ENCODE data around the gene TMEM131.
"Not testable (repeated sequence)": the region's sequence is repeated elsewhere in the genome, so short reads cannot be mapped to it uniquely, and the experiment has no call there.

The TMEM131 gene

GRCh38 chr2:97868986-97869721 is 126.6 kb downstream of the TMEM131 start:
- Histone ChIP-seq H3K27me3 (ENCODE audit: control insufficient read depth, insufficient read depth, low read length) (no peaks in the 10 kb centered on the region), H3K4me3 (ENCODE audit: low read length) (no peak overlapping the region), H3K36me3 (ENCODE audit: control insufficient read depth, insufficient read depth, low read length) (0 out of 2 replicates have a peak, but pooled peaks cover 2% of the 10 kb centered on the region), H3K27ac (ENCODE audit: low read length) (no peak overlapping the region), H3K4me1 (ENCODE audit: control insufficient read depth, insufficient read depth, low read length) (no peaks in the 10 kb centered on the region), H3K9me3 (ENCODE audit: control insufficient read depth, insufficient read depth, low read length) (no peaks in the 10 kb centered on the region)
- no peak for DNase-seq (ENCODE audit: low read depth, low spot score)
- no CpG with 5 or more reads among the region's 5 CpGs for WGBS (ENCODE audit: insufficient coverage, insufficient read length)

GRCh38 chr2:97863829-97864228 is 131.9 kb downstream of the TMEM131 start:
- Histone ChIP-seq H3K4me1 (ENCODE audit: control insufficient read depth, insufficient read depth, low read length) (no peaks in the 10 kb centered on the region), H3K4me3 (ENCODE audit: low read length) (no peak overlapping the region), H3K27me3 (ENCODE audit: control insufficient read depth, insufficient read depth, low read length) (no peaks in the 10 kb centered on the region), H3K9me3 (ENCODE audit: control insufficient read depth, insufficient read depth, low read length) (no peaks in the 10 kb centered on the region), H3K27ac (ENCODE audit: low read length) (no peak overlapping the region), H3K36me3 (ENCODE audit: control insufficient read depth, insufficient read depth, low read length) (no peaks in the 10 kb centered on the region)
- no CpG with 5 or more reads among the region's 3 CpGs for WGBS (ENCODE audit: insufficient coverage, insufficient read length)
- no peak for DNase-seq (ENCODE audit: low read depth, low spot score)

GRCh38 chr2:97861177-97861576 is 134.6 kb downstream of the TMEM131 start:
- Histone ChIP-seq H3K9me3 (ENCODE audit: control insufficient read depth, insufficient read depth, low read length) (no peaks in the 10 kb centered on the region), H3K27ac (ENCODE audit: low read length) (no peak overlapping the region), H3K27me3 (ENCODE audit: control insufficient read depth, insufficient read depth, low read length) (no peaks in the 10 kb centered on the region), H3K4me1 (ENCODE audit: control insufficient read depth, insufficient read depth, low read length) (no peaks in the 10 kb centered on the region), H3K36me3 (ENCODE audit: control insufficient read depth, insufficient read depth, low read length) (no peaks in the 10 kb centered on the region), H3K4me3 (ENCODE audit: low read length) (no peak overlapping the region)
- no CpG with 5 or more reads among the region's 2 CpGs for WGBS (ENCODE audit: insufficient coverage, insufficient read length)
- DNase-seq (ENCODE audit: low read depth, low spot score): no peak

- no peaks in the 10 kb centered on the region for H3K27me3 ChIP-seq (ENCODE audit: control insufficient read depth, insufficient read depth, low read length)
- no peak for DNase-seq (ENCODE audit: low read depth, low spot score)
- no CpG with 5 or more reads among the region's 3 CpGs for WGBS (ENCODE audit: insufficient coverage, insufficient read length)
- H3K27ac ChIP-seq (ENCODE audit: low read length): no peak overlapping the region
- H3K4me3 ChIP-seq (ENCODE audit: low read length): no peak overlapping the region
- H3K9me3 ChIP-seq (ENCODE audit: control insufficient read depth, insufficient read depth, low read length): no peaks in the 10 kb centered on the region
- H3K36me3 ChIP-seq (ENCODE audit: control insufficient read depth, insufficient read depth, low read length): no peaks in the 10 kb centered on the region
- no peaks in the 10 kb centered on the region for H3K4me1 ChIP-seq (ENCODE audit: control insufficient read depth, insufficient read depth, low read length)
These were observed 137.3 kb downstream of the TMEM131 start for GRCh38 chr2:97858442-97858841.

- no peak for DNase-seq (ENCODE audit: low read depth, low spot score)
- H3K27ac ChIP-seq (ENCODE audit: low read length): no peak overlapping the region
- no peaks in the 10 kb centered on the region for H3K36me3 ChIP-seq (ENCODE audit: control insufficient read depth, insufficient read depth, low read length)
- no peaks in the 10 kb centered on the region for H3K4me1 ChIP-seq (ENCODE audit: control insufficient read depth, insufficient read depth, low read length)
- no peak overlapping the region for H3K4me3 ChIP-seq (ENCODE audit: low read length)
- H3K9me3 ChIP-seq (ENCODE audit: control insufficient read depth, insufficient read depth, low read length): no peaks in the 10 kb centered on the region
- no peaks in the 10 kb centered on the region for H3K27me3 ChIP-seq (ENCODE audit: control insufficient read depth, insufficient read depth, low read length)
- no CpG with 5 or more reads among the region's 2 CpGs for WGBS (ENCODE audit: insufficient coverage, insufficient read length)
These were observed 138.2 kb downstream of the TMEM131 start for GRCh38 chr2:97857553-97857952.

GRCh38 chr2:97853057-97853456 is 142.7 kb downstream of the TMEM131 start:
- no CpG with 5 or more reads among the region's 4 CpGs for WGBS (ENCODE audit: insufficient coverage, insufficient read length)
- H3K9me3 ChIP-seq (ENCODE audit: control insufficient read depth, insufficient read depth, low read length); H3K4me1 ChIP-seq (ENCODE audit: control insufficient read depth, insufficient read depth, low read length); H3K27me3 ChIP-seq (ENCODE audit: control insufficient read depth, insufficient read depth, low read length); DNase-seq (ENCODE audit: low read depth, low spot score); H3K36me3 ChIP-seq (ENCODE audit: control insufficient read depth, insufficient read depth, low read length); H3K27ac ChIP-seq (ENCODE audit: low read length); H3K4me3 ChIP-seq (ENCODE audit: low read length): not testable (repeated sequence)

GRCh38 chr2:97851172-97851571 is 144.6 kb downstream of the TMEM131 start:
- Histone ChIP-seq H3K27me3 (ENCODE audit: control insufficient read depth, insufficient read depth, low read length) (no peaks in the 10 kb centered on the region), H3K27ac (ENCODE audit: low read length) (no peak overlapping the region), H3K4me3 (ENCODE audit: low read length) (no peak overlapping the region), H3K9me3 (ENCODE audit: control insufficient read depth, insufficient read depth, low read length) (no peaks in the 10 kb centered on the region), H3K4me1 (ENCODE audit: control insufficient read depth, insufficient read depth, low read length) (no peaks in the 10 kb centered on the region), H3K36me3 (ENCODE audit: control insufficient read depth, insufficient read depth, low read length) (no peaks in the 10 kb centered on the region)
- DNase-seq (ENCODE audit: low read depth, low spot score): no peak
- WGBS (ENCODE audit: insufficient coverage, insufficient read length): no CpG with 5 or more reads among the region's 5 CpGs

GRCh38 chr2:97849881-97850528 is 145.7 kb downstream of the TMEM131 start:
- no CpG with 5 or more reads among the region's 3 CpGs for WGBS (ENCODE audit: insufficient coverage, insufficient read length)
- Histone ChIP-seq H3K27me3 (ENCODE audit: control insufficient read depth, insufficient read depth, low read length) (no peaks in the 10 kb centered on the region), H3K4me3 (ENCODE audit: low read length) (no peak overlapping the region), H3K36me3 (ENCODE audit: control insufficient read depth, insufficient read depth, low read length) (no peaks in the 10 kb centered on the region), H3K27ac (ENCODE audit: low read length) (no peak overlapping the region), H3K4me1 (ENCODE audit: control insufficient read depth, insufficient read depth, low read length) (no peaks in the 10 kb centered on the region), H3K9me3 (ENCODE audit: control insufficient read depth, insufficient read depth, low read length) (no peaks in the 10 kb centered on the region)
- no peak for DNase-seq (ENCODE audit: low read depth, low spot score)

- Histone ChIP-seq H3K36me3 (ENCODE audit: control insufficient read depth, insufficient read depth, low read length) (no peaks in the 10 kb centered on the region), H3K4me3 (ENCODE audit: low read length) (no peak overlapping the region), H3K27me3 (ENCODE audit: control insufficient read depth, insufficient read depth, low read length) (no peaks in the 10 kb centered on the region), H3K27ac (ENCODE audit: low read length) (no peak overlapping the region), H3K9me3 (ENCODE audit: control insufficient read depth, insufficient read depth, low read length) (no peaks in the 10 kb centered on the region), H3K4me1 (ENCODE audit: control insufficient read depth, insufficient read depth, low read length) (no peaks in the 10 kb centered on the region)
- no peak for DNase-seq (ENCODE audit: low read depth, low spot score)
- WGBS (ENCODE audit: insufficient coverage, insufficient read length): no CpG with 5 or more reads among the region's 1 CpG
These were observed 147.4 kb downstream of the TMEM131 start for GRCh38 chr2:97848306-97848705.

GRCh38 chr2:97846716-97847115 is 149.0 kb downstream of the TMEM131 start:
- H3K36me3 ChIP-seq (ENCODE audit: control insufficient read depth, insufficient read depth, low read length); DNase-seq (ENCODE audit: low read depth, low spot score); H3K27me3 ChIP-seq (ENCODE audit: control insufficient read depth, insufficient read depth, low read length); H3K27ac ChIP-seq (ENCODE audit: low read length); H3K4me1 ChIP-seq (ENCODE audit: control insufficient read depth, insufficient read depth, low read length); H3K4me3 ChIP-seq (ENCODE audit: low read length); H3K9me3 ChIP-seq (ENCODE audit: control insufficient read depth, insufficient read depth, low read length): not testable (repeated sequence)
- WGBS (ENCODE audit: insufficient coverage, insufficient read length): no CpG with 5 or more reads among the region's 12 CpGs

GRCh38 chr2:97845818-97846217 is 149.9 kb downstream of the TMEM131 start:
- Histone ChIP-seq H3K4me1 (ENCODE audit: control insufficient read depth, insufficient read depth, low read length) (no peaks in the 10 kb centered on the region), H3K9me3 (ENCODE audit: control insufficient read depth, insufficient read depth, low read length) (no peaks in the 10 kb centered on the region), H3K36me3 (ENCODE audit: control insufficient read depth, insufficient read depth, low read length) (no peaks in the 10 kb centered on the region), H3K27ac (ENCODE audit: low read length) (no peak overlapping the region), H3K27me3 (ENCODE audit: control insufficient read depth, insufficient read depth, low read length) (no peaks in the 10 kb centered on the region), H3K4me3 (ENCODE audit: low read length) (no peak overlapping the region)
- DNase-seq (ENCODE audit: low read depth, low spot score): no peak
- no CpG with 5 or more reads among the region's 6 CpGs for WGBS (ENCODE audit: insufficient coverage, insufficient read length)

All from iPS DF 6.9 (cell line).